Hematopoietic multipotent progenitor cell treated with erythropoietin and hydrocortisone succinate and interleukin-3 and kit ligand, for 17 days (in vitro differentiated cells): ENCODE measurements around the gene HOXB4.

Experiments
- DNase-seq: peaks from one replicate; pipeline ENCODE4 v3.0.0-alpha.2; 2015; ENCODE audit warnings: low spot score

HOXB4 gene

DNA sequence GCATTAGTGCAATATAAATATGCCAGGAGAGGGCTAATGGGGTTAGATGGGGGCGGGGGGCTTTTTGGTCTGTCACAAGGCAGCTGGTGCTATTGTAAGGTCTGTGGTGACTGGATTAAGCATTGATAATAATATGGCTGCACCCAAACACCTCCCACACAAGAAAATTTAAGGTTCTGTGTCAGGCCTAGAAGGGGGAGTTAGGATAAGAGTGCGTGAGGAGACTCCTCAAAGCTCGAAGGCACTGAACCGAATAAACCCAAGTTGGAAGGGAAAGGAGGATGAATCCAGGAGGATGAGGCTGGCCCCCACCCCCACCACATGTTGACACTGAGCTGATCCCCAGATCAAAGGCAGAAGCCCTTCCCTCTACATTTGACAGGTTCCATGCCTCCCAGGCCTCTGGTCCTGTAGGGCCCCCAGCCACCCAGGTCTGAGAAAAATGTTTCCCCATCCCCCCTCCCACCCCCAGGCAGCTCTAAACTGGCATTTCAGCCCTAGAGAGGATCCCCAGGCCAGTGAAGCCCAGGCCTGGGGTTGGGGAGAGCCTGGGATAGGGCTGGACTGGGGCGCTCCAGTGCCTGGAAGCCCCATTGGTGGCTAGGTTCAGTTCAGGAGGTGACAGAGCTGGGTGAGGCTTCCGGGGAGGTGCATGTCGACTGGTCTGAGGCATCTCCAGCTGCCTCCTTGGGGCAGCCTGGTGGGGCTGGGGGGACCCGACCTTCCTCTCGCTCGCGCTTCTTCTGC lies 49.0 kb downstream of the HOXB4 start:
- DNase-seq, result no peak

DNA sequence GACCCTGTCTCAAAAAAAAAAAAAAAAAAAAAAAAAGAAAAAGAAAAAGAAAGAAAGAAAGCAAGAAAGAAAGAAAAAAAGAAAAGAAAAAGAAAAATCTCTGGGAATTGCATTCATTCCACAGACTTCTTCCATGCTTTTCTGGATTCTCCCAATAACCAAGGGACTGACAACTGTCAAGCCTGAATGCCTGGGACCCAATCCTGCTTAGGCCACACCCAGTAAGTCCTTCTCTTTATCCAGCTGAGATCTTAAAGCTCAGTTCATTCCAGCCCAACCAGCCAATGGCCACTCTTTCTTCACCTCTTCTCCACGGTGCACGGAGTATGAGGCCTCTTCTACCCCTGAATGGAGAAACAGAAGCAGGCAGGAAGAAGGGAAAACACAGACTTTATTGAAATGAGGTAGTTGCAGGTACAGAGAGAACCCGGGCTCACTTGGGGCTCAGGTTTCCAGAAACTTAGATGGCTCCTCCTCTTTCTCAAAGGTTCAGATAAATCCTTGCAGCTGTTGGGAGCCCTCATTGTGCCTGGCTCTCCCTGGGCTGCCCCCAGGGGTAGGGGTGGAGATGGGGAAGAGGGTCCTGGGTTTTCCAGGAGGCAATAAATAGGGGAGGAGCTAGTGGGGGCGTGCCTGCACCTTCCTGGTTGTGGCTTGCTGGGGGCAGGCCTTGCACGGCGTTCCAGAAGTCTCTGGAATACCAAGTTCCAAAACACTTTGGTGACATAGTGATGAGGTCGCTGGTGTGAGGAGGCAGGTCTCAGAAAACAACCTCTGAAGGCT lies 49.8 kb downstream of the HOXB4 start:
- DNase-seq, result no peak

DNA sequence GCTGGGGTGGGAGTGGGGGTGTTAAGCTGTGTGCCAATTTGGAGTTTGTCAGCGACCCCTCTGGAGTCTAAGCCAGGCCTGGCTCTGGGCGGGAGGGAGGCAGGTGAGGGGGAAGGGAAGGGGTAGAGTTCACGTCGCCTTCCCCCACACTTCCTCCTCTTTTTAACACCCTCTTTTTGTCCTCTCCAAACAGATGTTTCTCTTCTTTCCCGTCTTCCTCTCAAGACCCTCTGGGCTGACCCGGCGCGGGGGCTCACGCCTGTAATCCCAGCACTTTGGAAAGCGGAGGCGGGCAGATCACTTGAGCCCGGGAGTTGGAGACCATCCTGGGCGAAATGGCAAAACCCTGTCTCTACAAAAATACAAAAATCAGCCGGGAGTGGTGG lies 50.6 kb downstream of the HOXB4 start:
- no peak for DNase-seq

DNA sequence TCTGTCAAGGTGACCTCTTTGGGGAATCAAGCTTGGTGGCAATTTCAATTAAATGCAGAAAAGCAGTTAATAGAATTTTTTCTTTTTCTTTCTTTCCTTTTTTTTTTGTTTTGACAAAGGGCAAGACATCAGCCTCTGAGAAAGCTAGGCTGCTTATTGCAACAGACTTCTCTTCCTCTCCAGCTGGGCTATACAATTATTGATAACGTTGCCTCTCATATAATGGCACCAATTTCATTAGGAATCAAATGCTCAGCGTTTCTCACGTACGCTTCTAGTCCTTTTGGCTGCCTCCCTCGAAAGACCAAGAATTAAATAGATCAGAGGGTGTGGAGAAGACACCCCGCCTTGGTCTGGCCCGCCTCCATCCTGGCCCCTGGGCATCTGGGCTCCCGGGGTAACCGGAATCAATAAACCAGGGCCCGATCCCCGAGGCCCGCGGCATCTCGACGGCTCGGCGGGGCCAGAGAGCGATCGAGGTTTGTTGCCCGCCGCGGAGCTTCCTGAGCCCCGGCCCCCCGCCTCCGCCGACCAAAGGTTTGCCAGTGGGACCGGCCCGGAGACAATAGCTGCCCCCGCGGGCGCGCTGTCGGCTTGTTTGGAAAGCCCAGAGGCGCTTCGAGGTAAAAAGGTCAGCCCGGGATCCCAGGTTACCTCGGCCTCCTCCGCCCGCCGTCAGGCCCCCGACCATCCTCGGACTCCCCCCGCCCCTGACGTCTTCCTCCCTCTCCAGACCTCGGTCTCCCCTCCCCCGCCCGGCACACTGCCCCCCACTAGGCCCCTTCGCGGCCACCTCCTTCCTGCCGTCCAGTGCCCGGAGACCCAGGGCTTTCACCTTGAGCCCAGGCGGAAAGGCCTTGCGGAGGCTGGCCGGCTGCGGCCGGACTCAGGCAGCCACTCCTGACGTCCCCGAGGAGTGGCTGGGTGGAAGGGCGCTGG lies 51.3 kb downstream of the HOXB4 start:
- no peak for DNase-seq
